Activated CD4-positive, alpha-beta T cell treated with anti-CD3 and anti-CD28 coated beads, Interleukin-2, amount 50 U/mL, for 4 hours (primary cell): ENCODE measurements around the gene CASP6.

Source experiments
- DNase-seq, 2 experiments: peaks; one replicate each; pipeline ENCODE4 v3.0.0-alpha.2; 2020

Gene CASP6

DNA sequence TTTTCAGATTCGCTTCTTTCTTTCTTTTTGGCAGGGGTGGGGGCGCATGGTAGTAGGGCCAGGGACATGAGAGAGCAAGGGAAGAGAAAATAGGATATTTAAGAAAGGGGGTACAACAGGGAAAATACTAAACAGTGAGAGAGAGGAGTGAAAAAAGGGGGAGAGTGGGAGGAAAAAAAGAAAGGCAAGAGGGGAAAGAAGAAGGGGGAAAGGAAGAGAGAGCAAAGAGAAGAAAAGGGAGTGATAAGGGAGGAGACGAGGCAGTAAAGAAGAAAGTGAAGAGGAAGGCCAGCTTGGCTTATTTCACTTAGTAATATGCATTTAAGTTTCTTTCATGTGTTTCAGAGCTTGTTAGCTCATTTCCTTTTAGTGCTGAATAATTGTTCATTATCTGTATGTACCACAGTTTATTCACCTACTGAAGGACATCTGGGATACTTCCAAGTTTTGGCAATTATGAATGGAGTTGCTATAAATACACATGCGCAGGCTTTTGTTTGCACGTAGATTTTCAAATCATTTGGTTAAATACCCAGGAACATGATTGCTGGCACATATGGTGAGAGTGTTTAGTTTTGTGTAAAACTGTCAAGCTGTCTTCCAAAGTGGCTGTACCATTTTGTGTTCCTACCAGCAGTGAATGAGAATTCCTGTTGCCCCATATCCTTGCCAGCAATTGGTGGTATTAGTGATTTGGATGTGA lies 37.3 kb downstream of the CASP6 start:
- no peak for DNase-seq

DNA sequence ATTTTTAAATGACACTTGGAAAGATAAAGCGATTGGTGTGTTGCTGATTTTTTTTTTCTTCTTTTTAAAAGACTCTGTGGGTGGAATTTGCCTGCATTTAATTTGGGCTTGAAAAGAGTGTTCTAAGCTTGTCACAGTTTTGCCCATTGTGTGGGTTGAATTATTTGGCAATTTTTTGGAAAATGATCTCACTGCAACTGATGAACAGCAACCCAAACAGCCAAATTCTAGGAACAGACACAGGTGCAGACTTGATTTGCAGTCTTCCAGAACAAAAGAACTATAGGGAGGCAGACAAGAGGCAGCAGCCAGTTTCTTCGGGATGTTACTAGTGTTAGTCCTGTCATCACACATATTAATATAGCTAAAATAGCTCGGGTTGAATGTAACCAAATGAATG lies 40.5 kb downstream of the CASP6 start:
- DNase-seq = no peak

- DNase-seq = no peak
Measured at GRCh38 chr4:109662116-109662515, 41.1 kb downstream of the CASP6 start.

DNA sequence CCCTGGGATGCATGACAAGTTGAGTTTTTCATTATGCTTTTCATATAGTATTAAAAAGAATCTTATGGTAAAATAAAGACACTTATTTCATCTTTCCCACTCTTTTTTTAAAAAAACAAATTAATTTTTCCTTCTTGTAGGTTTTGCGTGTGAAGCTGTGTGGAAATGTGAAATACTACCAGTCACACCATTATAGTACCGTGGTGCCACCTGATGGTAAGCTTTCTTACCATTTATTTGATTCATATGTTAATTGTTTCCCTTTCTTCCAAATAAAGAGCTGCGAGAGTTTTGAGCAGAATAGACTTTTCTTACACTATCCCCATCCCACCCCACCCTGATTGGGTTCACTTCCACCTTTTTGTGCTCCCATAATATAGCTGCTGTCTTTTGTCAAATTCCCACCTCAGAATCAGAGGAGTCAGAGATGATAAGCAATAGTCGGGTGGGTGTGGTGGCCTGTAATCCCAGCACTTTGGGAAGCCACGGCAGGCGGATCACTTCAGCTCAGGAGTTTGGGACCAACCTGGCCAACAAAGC lies 44.3 kb downstream of the CASP6 start:
- DNase-seq = no peak

GRCh38 chr4:109657854-109658418 lies 45.3 kb downstream of the CASP6 start:
- no peak for DNase-seq

GRCh38 chr4:109655396-109655795 lies 47.8 kb downstream of the CASP6 start:
- no peak for DNase-seq

- DNase-seq = no peak
Measured at GRCh38 chr4:109649872-109650271, 53.4 kb downstream of the CASP6 start.

DNA sequence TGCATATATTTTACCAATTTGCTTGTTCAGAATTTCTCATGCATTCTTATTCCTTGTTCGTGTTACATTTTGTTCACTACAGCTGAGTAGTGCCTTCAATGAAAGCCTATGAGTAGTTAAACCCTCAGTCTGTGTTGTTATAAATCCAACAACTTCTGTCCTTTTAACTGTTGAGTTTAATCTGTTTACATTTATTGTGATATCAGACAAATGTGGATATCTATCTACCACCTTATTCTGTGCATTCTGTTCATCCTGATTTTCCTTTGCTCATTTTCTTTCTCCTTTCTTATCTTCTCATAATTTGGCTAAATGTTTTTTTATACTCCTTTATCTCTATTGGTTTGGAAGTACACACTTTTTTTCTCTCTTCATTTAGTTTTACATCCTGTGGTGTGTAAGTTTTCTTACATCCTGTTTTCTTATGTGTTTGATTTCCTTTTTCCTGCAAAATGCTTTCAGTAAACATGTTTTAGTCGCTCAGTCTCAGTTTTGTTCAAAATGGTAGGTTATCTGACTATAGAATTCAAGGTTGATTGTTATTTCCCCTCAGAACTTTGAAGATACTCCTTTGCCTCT lies 54.2 kb downstream of the CASP6 start:
- DNase-seq = no peak

DNA sequence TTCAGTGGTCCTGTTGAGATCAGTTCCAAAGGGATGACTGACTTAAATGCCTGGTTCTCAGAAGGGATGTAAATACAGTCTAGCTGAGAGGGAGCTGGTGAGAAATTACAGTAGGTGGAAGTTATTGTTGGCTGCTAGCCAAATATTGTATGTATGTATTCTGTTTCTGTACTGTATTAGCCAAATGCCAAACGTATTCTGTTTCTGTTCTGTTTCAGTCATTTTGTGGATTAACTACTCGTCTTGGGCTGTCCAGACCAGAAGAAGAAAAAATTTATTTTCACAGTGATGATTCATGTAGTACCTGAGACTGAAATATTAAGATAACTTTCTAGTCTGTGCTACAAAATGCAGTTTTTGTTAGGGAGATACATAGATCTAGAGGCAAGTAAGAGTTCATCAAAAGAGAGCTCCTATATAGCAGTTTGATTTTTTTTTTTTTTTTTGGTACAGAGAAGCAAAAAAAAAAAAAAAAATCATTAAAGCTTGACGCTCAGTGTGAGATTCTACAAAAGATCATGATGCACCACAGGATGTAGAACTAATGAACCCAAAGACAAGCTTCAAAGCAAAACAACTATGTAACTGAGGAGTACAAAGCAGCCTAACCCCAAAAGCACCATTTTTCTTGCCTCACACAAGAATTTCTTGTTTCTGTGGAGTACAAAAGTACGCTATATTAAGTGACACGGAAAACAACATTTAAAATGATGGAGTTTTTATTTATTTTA lies 54.8 kb downstream of the CASP6 start:
- DNase-seq = no peak

DNA sequence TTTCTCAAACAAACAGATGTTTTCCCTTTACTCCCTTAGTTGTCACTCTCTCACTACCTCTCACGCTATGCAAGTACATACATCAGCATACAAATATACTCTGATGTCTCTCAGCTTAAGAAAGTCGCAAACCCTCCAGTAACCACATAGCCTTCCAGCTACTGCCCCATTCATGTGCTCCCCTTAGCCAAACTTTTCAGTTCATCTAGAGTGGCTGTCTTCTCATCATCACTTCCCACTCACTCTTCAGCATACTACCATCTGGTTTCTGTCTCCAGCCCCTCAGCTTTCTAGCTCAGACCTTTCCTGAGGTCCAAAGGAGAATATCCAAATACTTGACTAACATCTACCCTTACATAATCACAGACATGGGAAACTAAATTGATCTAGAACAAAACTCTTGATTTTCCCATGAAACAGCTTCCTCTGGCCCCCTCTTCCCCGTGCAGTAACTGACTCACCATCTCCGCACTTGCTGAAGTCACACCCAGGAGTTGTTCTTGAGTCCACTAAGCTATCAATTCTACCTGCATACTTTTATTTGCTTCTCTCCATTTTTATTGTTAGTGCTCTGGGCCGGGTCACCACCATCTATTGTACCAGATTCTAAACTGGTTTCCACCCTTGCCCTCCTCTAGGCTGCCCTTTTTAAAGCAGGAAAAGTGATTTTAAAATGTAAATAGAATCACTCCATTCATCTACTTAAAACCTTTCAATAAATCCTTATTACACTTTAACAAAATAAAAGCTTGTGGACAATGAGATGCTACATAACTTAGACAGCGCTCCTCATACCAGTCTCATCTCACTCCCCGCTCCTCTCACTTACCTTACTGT lies 57.2 kb downstream of the CASP6 start:
- DNase-seq = peak in 1 of 2 experiments; percentile 8

GRCh38 chr4:109640644-109641043 lies 62.6 kb downstream of the CASP6 start:
- no peak for DNase-seq
